GM12878 (cell line): ENCODE measurements around the gene NUDT1. TPM values are rescaled to one million over a fixed set of nuclear protein-coding genes. Genes with fewer than 3 reads are reported as not detected.

ENCODE experiments used
- ATAC-seq: fragments of 200-7000 bp; cut with Tn5 transposase; 3 replicates; pipeline ENCODE4 v1.9.1; 2020; ENCODE audit warnings: mild to moderate bottlenecking, moderate library complexity
- BruUV-seq: library from RNA; stranded (reverse); fragments of 400-500 nt; replicated peaks from 2 replicates; lab custom pipeline; 2021; lab: Mats Ljungman, UMichigan
- CTCF ChIA-PET: fragments of 300-600 bp; sonication (Branson Sonifier 250); formaldehyde crosslinking; extraction: SDS; loops from one replicate; lab custom pipeline; 2021; ENCODE audit warnings: inconsistent platforms; lab: Yijun Ruan, JAX
- POLR2A ChIA-PET: fragments of 350-600 bp; formaldehyde crosslinking; extraction: SDS; loops from one replicate; lab custom pipeline; 2021; ENCODE audit warnings: inconsistent platforms; lab: Charles Lee
- RAD21 ChIA-PET: fragments of 300-600 bp; sonication (Branson Sonifier 250); formaldehyde crosslinking; loops from one replicate; lab custom pipeline; 2023; ENCODE audit warnings: antibody characterized with exemption; ENCODE audit not compliant: unreplicated experiment; lab: Charles Lee
- SMC1A ChIA-PET: fragments of 300-600 bp; sonication (Branson Sonifier 250); formaldehyde crosslinking; loops from one replicate; lab custom pipeline; 2023; ENCODE audit not compliant: unreplicated experiment, uncharacterized antibody; lab: Charles Lee
- DNase-seq: peaks from one replicate; pipeline ENCODE4 v3.0.0-alpha.2; 2011; ENCODE audit warnings: low read depth, low spot score
- FAIRE-seq: peaks from 3 replicates; lab custom pipeline; 2011; peaks lifted over from hg19 to GRCh38; lab: Jason Lieb, UNC
- H2AFZ ChIP-seq: 2 replicates; pipeline ENCODE4 v1.6.0; 2011; ENCODE audit warnings: low read depth, low read length, control low read depth; ENCODE audit not compliant: control insufficient read depth
- H3K27ac ChIP-seq: 2 replicates; pipeline ENCODE4 v1.5.1; 2011; ENCODE audit warnings: control low read depth; ENCODE audit not compliant: control insufficient read depth, insufficient read depth
- H3K27me3 ChIP-seq, 2 experiments: replicated peaks in 1 of 2; 2 replicates each; pipeline versions ENCODE4 v1.6.0 to v1.6.1; 2011; ENCODE audit warnings: low read length in 1 of 2; ENCODE audit not compliant: control insufficient read depth in 2 of 2, insufficient read depth in 2 of 2
- H3K36me3 ChIP-seq, 2 experiments: 2 replicates each; pipeline ENCODE4 v1.5.1; 2011; ENCODE audit warnings: low read length in 1 of 2; ENCODE audit not compliant: control insufficient read depth in 2 of 2, insufficient read depth in 2 of 2
- H3K4me1 ChIP-seq: 2 replicates; pipeline ENCODE4 v1.6.1; 2011; ENCODE audit warnings: mild to moderate bottlenecking, low read length, moderate library complexity, mixed read lengths; ENCODE audit not compliant: control insufficient read depth, insufficient read depth
- H3K4me2 ChIP-seq: 2 replicates; pipeline ENCODE4 v1.6.0; 2011; ENCODE audit warnings: control low read depth; ENCODE audit not compliant: control insufficient read depth, insufficient read depth
- H3K4me3 ChIP-seq: fragments of 200-600 bp; sonication (generic); 2 replicates; pipeline ENCODE4 v1.5.1; 2016
- H3K79me2 ChIP-seq: 2 replicates; pipeline ENCODE4 v1.6.0; 2011; ENCODE audit warnings: low read length; ENCODE audit not compliant: control insufficient read depth, insufficient read depth
- H3K9ac ChIP-seq: 2 replicates; pipeline ENCODE4 v1.8.0; 2011; ENCODE audit warnings: low read length, control low read depth, mixed read lengths; ENCODE audit not compliant: control insufficient read depth, insufficient read depth
- H3K9me3 ChIP-seq: replicated peaks from 3 replicates; pipeline ENCODE4 v1.5.1; 2011; ENCODE audit warnings: mild to moderate bottlenecking, low read length; ENCODE audit not compliant: control insufficient read depth, insufficient read depth
- H4K20me1 ChIP-seq: 2 replicates; pipeline ENCODE4 v1.6.0; 2011; ENCODE audit not compliant: control insufficient read depth, insufficient read depth
- CREB1 ChIP-seq: IDR thresholded peaks from 2 replicates; pipeline ENCODE4 v1.6.1; 2012; ENCODE audit warnings: low read depth, mild to moderate bottlenecking, inconsistent platforms
- POU2F2 ChIP-seq: IDR thresholded peaks from 3 replicates; pipeline ENCODE4 v1.6.1; 2011; ENCODE audit warnings: low read depth, mild to moderate bottlenecking, low read length, borderline replicate concordance
- WRNIP1 ChIP-seq: IDR thresholded peaks from 2 replicates; pipeline ENCODE4 v1.6.1; 2011; ENCODE audit warnings: low read depth, low read length, improper control_type of control experiment, borderline replicate concordance
- ZBTB4 ChIP-seq: fragments of 450-650 bp; formaldehyde crosslinking; IDR thresholded peaks from 2 replicates; pipeline ENCODE4 v1.4.0; 2022; ENCODE audit warnings: mild to moderate bottlenecking, moderate library complexity
- WGBS: methylation state at CpG from one replicate; pipeline ENCODE4 v1.1.6; 2016; ENCODE audit warnings: low lambda C conversion rate; ENCODE audit not compliant: insufficient replicate concordance, insufficient coverage; ENCODE audit errors: missing lambda C conversion rate; 5-methylcytosine and 5-hydroxymethylcytosine counted together
- in situ Hi-C: fragments of 300-500 bp; cut with MboI; formaldehyde crosslinking; loops from 9 replicates; pipeline ENCODE4 v1.14.3; 2018; ENCODE audit warnings: mixed read lengths
- intact Hi-C: fragments of 100-400 bp; cut with micrococcal nuclease; formaldehyde crosslinking; loops from one replicate; pipeline ENCODE4 v1.14.2; 2022; ENCODE audit not compliant: unreplicated experiment
- polyA plus RNA-seq, 11 experiments: library from polyadenylated mRNA; depleted of rRNA in 4 of 11; unstranded in 6 of 11; stranded (reverse) in 5 of 11; fragments of >200 nt; fragmentation: Nextera tagmentation in 4 of 11; fragmentation: Illumina TruSeq in 1 of 11; extraction: Ambion mirVana in 4 of 11; extraction: Trizol in 1 of 11; gene quantifications; 1 replicate in 1 of 11; 2 replicates in 10 of 11; pipeline versions ENCODE4 v1.2.1 to v1.2.3, GENCODE V29; 2011 to 2016; ENCODE audit warnings: inconsistent platforms in 2 of 11, missing spikeins in 2 of 11, low read depth in 1 of 11
- total RNA-seq, 4 experiments: library from RNA; depleted of rRNA in 3 of 4; stranded (reverse); fragments of >200 nt in 3 of 4; fragmentation: Illumina TruSeq in 1 of 4; extraction: Trizol in 1 of 4; gene quantifications; 2 replicates each; pipeline versions ENCODE4 v1.2.1 to v1.2.3, GENCODE V29; 2013 to 2021

The NUDT1 gene
- total and polyA plus RNA-seq, 10 of the 15 experiments (the other 5 are each of a cell fraction or from before 2014, with no cell fraction given) = 7.7 to 122 (median 59.2) TPM

- TF ChIP-seq ZBTB4 (CRISPR knock-in tag) (no peak), WRNIP1 (no peak), POU2F2 (no peak)
These were observed 43.8 kb upstream of the NUDT1 start (continued) for GRCh38 chr7:2198206-2198605.

- no peaks in the 10 kb centered on the region for H4K20me1 ChIP-seq
- TF ChIP-seq CREB1 = no peak
- no peak overlapping the region for H3K4me3 ChIP-seq
- ChIA-PET SMC1A (no interaction called here), POLR2A (no interaction called here), RAD21 (no interaction called here), CTCF (no interaction called here)
- H2AFZ ChIP-seq = no peak overlapping the region
- H3K27me3 ChIP-seq = no peaks in the 10 kb centered on the region
- 91% methylated on average over 10 of the region's 10 CpGs for WGBS
- BruUV-seq = no TSS peak
- FAIRE-seq (no peak), DNase-seq (no peak), ATAC-seq (no peak)
- peaks cover 4% of the 10 kb centered on the region; the same call in 1 of the 3 replicates for H3K9me3 ChIP-seq
- H3K36me3 ChIP-seq = peaks cover 7 to 34% of the 10 kb centered on the region in 2 experiments; a peak in 3 of 4 replicates
- intact Hi-C loops (no loop called here), in situ Hi-C loops (no loop called here)
- peaks cover 3% of the 10 kb centered on the region for H3K4me1 ChIP-seq
- no peaks in the 10 kb centered on the region for H3K79me2 ChIP-seq
- H3K27ac ChIP-seq = no peak overlapping the region
- H3K4me2 ChIP-seq = no peak overlapping the region
- no peak overlapping the region for H3K9ac ChIP-seq
These were observed 43.3 kb upstream of the NUDT1 start for GRCh38 chr7:2198760-2199159.
